Epithelial cell of prostate (primary cell): ENCODE data around the gene SOS1.
"Not testable (repeated sequence)": the region's sequence is repeated elsewhere in the genome, so short reads cannot be mapped to it uniquely, and the experiment has no call there.

Experiments
- DNase-seq: peaks from one replicate; pipeline ENCODE4 v3.0.0-alpha.2; 2011; ENCODE audit warnings: low read depth, low spot score
- H3K27ac ChIP-seq: fragments of 450-650 bp; 2 replicates; pipeline ENCODE4 v1.5.1; 2017; ENCODE audit warnings: mild to moderate bottlenecking

The SOS1 gene

DNA sequence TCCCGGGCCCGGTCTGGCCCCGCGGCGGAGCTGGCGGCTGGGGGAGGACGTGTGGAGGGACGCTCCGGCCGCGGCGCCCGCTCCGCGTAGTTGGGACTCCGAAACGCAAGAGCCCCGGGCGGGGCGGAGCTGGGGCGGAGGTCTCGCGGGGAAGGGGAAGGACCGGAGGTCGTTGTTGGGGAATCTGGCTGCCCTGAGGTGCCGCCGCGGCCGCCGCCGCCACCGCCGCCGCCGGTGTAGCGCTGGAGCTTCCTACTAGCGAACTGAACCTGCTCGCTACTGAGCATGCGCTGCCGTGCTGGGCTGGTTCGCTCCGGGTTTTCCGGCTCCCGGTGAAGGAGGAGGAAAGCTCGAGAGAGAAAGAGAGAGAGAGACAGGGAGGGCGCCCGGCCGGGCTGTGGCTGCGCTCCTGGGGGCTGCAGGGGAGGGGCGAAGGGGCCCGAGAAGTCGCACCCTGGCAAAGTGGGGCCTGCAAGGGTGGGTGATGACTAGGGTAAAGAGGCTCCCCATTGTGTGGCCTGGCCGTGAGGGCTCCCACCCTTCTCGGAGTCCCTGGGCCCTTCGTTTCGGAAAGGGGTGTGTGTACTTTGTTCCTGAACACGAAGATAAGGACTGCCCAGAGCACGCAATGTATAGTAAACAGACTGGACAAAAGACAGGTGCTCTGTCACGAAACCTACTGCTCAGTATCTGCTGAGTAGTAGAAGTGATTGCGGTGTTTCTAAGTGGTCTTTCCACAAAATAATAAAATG is at the start of gene SOS1:
SOS1 (minus strand) TSS at position 281 of the 752 bp plus-strand sequence. CDS start 629 bp downstream, outside the sequence.
- peak within 1 kb of the TSS; percentile 91 for H3K27ac ChIP-seq
- DNase-seq = peak; percentile 75

- no peak overlapping the region for H3K27ac ChIP-seq
- no peak for DNase-seq
Observed at GRCh38 chr2:39164089-39164488, 43.2 kb upstream of the SOS1 start.

- DNase-seq = no peak
- no peak overlapping the region for H3K27ac ChIP-seq
Observed at GRCh38 chr2:39160982-39161381, 40.1 kb upstream of the SOS1 start.

DNA sequence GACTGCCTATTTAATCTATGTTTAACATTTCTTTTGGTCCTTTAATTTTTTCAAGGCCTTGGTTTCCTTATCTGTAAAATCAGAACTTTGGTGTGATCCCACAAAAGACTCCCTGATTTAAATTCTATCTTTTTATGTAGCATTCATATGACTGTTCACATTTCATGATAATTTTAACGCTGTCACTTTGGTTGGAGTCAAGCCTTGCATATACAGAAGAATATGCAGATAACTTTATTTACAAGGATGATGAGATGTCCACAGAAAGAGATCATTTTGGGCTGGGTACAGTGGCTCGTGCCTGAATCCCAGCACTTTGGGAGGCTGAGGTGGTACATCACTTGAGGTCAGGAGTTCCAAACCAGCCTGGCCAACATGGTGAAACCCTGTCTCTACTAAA is 38.4 kb upstream of the SOS1 start:
- DNase-seq = no peak
- H3K27ac ChIP-seq = no peak overlapping the region

DNA sequence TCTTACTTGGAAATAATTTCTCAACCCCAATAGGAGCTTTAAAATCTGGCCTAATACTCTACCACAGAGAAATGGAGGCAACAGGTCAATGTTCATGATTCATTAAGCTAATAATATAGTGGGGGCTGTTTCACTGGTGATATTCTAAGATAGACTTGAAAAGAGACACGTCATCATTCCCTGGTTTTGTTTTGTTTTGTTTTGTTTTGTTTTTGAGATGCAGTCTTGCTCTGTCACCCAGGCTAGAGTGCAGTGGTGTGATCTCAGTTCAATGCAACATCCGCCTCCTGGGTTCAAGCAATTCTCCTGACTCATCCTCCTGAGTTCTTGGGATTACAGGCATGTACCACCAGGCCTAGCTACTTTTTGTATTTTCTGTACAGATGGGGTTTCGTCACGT is 37.5 kb upstream of the SOS1 start:
- no peak for DNase-seq
- no peak overlapping the region for H3K27ac ChIP-seq

DNA sequence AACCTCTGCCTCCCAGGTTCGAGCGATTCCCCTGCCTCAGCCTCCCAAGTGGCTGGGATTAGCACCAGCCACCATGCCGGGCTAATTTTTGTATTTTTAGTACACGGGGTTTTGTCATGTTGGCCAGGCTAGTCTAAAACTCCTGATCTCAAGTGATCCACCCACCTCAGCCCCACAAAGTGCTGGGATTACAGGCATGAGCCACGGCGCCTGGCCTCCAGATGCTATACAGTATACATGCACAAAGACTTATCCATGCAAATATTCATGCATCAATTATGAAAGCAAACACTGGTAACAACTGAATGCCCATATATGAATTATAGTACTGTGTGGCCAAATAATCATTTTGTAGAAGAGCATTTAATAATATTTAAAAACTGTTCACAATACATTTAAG is 36.0 kb upstream of the SOS1 start:
- no peak for DNase-seq
- H3K27ac ChIP-seq = no peak overlapping the region

DNA sequence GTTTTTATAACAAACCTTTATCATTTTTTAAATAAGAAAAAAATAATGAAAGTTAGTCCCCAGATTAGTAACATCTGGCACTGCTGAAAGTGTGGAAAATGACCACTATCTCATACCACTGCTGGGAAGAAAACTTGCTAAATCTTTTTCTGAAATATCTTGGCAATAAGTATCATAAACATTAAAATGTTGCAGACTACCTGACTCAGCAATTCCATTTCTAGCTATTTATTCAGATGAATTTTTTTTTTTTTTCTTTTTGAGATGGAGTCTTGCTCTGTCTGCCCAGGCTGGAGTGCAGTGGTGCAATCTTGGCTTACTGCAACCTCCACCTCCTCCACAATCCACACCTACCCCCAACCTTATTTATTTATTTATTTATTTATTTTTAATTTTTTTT is 35.3 kb upstream of the SOS1 start:
- no peak overlapping the region for H3K27ac ChIP-seq
- DNase-seq = no peak

- not testable (repeated sequence) for H3K27ac ChIP-seq, DNase-seq
Observed at GRCh38 chr2:39155573-39155972, 34.7 kb upstream of the SOS1 start.

GRCh38 chr2:39154944-39155343 is 34.1 kb upstream of the SOS1 start:
- DNase-seq = no peak
- no peak overlapping the region for H3K27ac ChIP-seq

GRCh38 chr2:39153312-39153711 is 32.5 kb upstream of the SOS1 start:
- no peak overlapping the region for H3K27ac ChIP-seq
- no peak for DNase-seq

DNA sequence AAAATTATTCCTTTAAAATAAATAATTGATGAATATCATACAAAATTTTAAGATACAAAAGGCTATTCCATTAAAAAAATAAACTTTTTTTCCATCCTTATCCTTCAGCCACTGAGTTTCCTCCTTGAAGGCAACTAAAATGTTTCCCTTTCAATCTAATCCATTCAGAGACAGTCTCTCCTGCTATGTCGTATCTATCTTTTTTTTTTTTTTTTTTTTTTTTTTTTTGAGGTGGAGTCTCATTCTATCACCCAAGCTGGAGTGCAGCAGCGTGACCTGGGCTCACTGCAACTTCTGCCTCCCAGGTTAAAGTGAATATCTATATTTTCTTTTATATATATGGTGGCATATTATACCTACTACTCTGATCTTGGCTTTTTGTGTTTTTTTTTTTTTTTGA is 31.7 kb upstream of the SOS1 start:
- no peak for DNase-seq
- H3K27ac ChIP-seq = no peak overlapping the region

GRCh38 chr2:39150890-39151497 is 30.1 kb upstream of the SOS1 start:
- no peak for DNase-seq
- H3K27ac ChIP-seq = no peak overlapping the region

- no peak for DNase-seq
- no peak overlapping the region for H3K27ac ChIP-seq
Observed at GRCh38 chr2:39150102-39150562, 29.3 kb upstream of the SOS1 start.

DNA sequence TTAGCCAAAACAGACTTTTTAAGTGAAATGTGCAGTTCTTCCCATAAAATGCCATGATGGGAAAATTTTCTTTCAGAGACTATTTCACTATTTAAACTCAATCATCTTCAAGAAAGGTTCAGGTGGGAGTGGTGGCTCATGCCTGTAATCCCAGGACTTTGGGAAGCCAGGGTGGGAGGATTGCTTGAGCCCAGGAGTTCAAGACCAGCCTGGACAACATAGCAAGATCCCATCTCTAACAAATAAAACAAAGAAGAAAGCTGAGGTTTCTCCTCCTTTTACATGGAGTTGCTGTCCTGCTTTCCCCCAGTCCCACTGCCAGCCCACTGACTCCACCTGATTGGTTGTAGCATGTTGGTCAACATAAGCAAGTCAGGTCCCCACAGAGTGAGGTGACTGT is 25.8 kb upstream of the SOS1 start:
- no peak for DNase-seq
- H3K27ac ChIP-seq = no peak overlapping the region

DNA sequence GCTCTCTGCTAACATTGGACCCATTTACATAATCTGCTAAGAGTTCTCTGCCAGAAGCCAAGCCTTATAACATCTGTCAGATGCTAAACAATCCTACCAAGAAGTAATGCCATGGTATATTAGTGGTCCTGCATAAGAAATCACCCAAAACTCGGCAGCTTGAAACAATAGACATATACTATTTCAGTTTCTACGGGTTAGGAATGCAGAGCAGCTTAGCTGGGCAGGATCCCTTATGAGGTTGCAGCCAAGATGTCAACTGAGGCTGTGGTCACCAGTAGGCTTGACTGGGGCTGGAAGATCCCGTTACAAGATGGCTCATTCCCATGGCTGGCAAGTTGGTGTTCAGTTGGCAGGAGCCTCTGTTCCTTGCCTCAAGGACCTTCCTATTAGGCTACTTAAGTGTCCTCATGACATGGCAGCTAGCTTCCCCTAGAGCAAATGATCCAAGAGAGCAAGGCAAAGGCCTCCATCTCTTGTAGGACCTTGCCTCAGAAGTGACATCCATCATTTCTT is 25.1 kb upstream of the SOS1 start:
- no peak overlapping the region for H3K27ac ChIP-seq
- DNase-seq = no peak

DNA sequence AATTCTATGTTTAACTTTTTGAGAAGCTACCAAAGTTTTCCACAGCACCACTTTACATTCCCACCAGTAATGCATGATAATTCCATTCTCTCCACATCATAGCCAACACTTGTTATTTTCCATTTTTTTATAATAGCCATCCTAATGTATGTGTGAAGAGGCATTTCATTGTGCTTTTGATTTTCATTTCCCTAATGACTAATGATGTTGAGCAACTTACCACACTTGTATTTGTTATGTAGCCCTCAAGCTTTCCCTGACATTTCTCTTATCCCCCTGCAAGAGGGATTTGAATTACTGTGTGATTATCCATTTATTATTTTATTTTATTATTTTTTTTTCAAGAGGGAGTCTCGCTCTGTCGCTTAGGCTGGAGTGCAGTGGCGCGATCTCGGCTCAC is 23.6 kb upstream of the SOS1 start:
- DNase-seq = no peak
- H3K27ac ChIP-seq = no peak overlapping the region

- DNase-seq = no peak
- H3K27ac ChIP-seq = no peak overlapping the region
Observed at GRCh38 chr2:39142904-39143605, 22.2 kb upstream of the SOS1 start.

DNA sequence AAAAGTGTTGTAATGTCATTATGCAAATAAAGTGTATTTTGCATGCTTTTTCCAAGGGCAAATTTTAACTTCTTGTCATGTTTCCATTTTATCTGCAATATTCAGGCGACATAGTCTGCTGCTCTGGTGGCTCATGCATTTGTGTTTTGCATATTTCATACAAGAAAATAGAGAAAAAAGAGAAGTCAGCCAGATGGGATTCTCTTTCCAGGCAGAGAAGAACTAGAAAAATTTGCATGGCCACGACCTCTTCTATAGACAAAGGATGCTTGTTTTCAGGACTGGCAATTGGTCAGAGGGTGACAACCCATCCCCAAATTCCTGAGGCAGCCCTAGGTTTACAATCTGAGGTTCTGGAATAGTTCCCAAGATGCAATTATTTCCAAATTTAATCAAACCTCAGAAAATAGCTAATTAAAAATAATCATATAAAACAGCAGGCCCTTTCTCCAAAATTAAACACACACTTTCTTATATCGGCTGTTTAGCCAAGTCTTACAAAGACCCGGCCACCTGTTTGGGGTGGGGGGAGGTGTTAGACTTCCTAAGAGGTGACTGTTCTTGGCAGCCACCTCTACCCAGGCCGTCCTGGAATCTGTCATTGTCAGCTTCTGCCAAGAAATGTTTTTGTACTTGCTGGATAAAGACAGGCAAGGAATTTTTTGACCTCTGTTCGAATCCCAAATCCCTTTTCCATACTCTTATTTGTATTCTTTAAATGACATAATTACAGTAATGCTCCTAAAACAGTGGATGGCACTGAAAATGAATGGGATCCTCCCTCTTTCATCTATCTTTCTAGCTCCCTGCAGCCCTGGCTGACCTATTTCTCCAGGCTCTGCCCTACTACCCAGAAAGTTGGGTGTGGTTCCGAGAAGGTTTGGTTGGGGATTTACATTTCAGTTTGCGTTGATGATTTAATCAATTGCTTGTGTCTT is 20.8 kb upstream of the SOS1 start:
- H3K27ac ChIP-seq = no peak overlapping the region
- DNase-seq = no peak

- H3K27ac ChIP-seq, DNase-seq: not testable (repeated sequence)
Observed at GRCh38 chr2:39140948-39141333, 20.1 kb upstream of the SOS1 start.

DNA sequence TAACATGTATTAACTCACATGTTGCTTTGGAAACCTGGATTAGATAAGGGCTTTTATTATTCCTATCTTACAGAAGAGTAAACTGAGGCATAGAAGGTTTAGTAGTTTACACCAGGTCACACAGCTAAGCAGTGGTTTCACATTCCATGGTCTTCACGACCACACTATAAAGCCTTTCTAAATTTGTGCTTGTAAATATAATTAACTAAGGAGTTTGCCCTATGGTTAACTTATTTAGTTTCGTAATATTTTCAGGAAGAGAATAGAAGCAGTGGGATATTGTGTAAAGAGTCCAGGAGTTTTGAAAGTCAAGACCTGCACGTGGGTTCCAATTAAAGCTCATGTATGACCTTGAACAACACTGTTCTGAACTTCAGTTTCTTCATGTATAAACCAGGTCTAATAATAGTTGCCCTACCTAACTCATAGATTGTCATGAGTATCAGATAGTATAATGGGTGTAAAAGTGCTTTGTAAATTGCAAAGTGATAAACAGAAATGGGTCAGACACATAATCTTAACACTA is 19.5 kb upstream of the SOS1 start:
- no peak overlapping the region for H3K27ac ChIP-seq
- no peak for DNase-seq
